ENCODE data around the gene HCN2.

Gene HCN2

DNA sequence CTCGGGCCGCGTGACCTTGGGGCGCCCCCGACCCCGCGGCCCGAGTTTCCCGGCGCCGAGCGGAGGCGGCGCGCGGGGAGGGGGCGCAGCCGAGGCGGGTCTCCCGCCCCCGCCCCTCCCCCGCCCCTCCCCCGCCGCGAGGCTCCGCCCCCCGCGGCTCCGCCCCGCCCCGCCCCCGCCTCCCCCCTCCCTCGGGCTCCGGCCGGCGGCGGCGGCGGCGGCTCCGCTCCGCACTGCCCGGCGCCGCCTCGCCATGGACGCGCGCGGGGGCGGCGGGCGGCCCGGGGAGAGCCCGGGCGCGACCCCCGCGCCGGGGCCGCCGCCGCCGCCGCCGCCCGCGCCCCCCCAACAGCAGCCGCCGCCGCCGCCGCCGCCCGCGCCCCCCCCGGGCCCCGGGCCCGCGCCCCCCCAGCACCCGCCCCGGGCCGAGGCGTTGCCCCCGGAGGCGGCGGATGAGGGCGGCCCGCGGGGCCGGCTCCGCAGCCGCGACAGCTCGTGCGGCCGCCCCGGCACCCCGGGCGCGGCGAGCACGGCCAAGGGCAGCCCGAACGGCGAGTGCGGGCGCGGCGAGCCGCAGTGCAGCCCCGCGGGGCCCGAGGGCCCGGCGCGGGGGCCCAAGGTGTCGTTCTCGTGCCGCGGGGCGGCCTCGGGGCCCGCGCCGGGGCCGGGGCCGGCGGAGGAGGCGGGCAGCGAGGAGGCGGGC lies at the start of gene HCN2:
TSS of gene HCN2 (plus strand) at position 189 of the 703 bp plus-strand sequence. CDS start at position 254, 65 bp downstream.
- DNase-seq (ENCODE audit: low read depth in 2 of 2): no peak

- no peak for DNase-seq (ENCODE audit: low read depth in 2 of 2)
Observed at GRCh38 chr19:540867-541637, 48.6 kb upstream of the HCN2 start.

GRCh38 chr19:541699-542098 lies 48.0 kb upstream of the HCN2 start:
- DNase-seq (ENCODE audit: low read depth in 2 of 2): no peak

DNA sequence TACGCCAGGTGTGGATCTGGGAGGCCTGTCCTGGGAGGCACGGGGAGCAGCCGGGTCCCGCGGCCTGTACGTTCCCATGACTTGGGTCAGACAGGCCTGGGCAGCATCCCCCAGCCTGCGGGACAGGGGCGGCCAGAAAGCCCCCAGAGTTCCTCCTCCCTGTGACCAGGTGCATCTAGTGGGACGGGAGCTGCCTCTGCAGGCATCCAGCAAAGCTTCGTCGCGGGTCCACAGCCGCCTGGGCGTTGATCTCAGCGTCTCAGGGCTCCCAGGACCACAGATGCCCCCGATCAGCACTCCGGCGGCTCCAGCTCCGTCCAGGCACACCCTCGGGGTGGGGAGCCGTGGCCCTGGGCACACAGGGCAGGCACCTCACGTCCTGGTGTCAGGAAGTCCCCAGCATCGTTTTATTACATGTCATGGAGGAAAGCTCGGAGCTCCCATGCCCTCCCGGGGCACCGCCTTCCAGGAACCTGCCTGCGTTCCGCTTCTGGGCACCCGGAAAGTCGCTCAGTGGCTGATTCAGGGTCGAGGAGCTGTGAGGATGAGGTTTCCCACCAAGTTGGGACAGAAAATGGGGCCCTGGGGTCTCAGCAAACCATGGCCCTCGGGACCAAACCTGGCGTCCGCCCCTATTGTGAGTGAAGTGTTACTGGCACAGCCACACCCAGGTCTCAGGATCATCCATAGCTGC lies 47.4 kb upstream of the HCN2 start:
- DNase-seq (ENCODE audit: low read depth in 2 of 2): no peak

DNA sequence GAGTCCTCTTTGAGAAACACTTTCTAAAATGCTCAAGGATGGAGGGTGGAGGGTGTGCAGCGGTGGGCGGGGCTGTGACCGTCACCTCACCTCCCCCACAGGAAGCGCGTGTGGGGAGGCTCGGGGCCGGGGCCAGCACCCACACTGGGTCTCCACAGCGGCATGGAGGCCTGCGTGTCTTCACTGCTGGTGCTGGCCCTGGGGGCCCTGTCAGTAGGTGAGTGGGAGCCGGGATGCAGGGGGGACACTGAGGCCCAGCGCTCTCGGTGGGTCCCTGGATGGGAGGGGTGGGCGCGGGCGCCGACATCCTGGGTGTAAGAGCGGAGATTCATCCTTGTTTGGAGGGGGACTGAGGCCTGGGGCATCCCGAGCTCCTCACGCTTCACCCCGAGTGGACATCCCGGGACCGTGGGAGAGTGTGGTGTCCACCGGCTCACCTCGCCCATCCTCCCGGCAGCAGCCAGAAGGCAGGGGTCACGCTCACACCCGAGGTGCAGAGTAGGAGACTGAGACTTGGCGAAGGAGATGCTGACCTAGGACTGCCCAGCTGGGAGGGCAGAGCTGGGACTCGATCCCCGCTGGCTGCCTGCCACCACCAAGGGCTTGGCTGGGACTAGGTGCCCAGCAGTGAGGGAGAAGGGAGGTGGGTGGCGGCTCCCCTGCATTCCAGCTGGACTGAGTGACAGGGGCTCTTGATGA lies 45.6 kb upstream of the HCN2 start, which contains the start of gene GZMM:
TSS of gene GZMM (plus strand) at position 144 of the 699 bp plus-strand sequence. CDS start at position 163, 19 bp downstream.
- peak; percentile 63 to 68 for DNase-seq (ENCODE audit: low read depth in 2 of 2)

GRCh38 chr19:547117-547516 lies 42.6 kb upstream of the HCN2 start:
- DNase-seq (ENCODE audit: low read depth in 2 of 2): no peak

DNA sequence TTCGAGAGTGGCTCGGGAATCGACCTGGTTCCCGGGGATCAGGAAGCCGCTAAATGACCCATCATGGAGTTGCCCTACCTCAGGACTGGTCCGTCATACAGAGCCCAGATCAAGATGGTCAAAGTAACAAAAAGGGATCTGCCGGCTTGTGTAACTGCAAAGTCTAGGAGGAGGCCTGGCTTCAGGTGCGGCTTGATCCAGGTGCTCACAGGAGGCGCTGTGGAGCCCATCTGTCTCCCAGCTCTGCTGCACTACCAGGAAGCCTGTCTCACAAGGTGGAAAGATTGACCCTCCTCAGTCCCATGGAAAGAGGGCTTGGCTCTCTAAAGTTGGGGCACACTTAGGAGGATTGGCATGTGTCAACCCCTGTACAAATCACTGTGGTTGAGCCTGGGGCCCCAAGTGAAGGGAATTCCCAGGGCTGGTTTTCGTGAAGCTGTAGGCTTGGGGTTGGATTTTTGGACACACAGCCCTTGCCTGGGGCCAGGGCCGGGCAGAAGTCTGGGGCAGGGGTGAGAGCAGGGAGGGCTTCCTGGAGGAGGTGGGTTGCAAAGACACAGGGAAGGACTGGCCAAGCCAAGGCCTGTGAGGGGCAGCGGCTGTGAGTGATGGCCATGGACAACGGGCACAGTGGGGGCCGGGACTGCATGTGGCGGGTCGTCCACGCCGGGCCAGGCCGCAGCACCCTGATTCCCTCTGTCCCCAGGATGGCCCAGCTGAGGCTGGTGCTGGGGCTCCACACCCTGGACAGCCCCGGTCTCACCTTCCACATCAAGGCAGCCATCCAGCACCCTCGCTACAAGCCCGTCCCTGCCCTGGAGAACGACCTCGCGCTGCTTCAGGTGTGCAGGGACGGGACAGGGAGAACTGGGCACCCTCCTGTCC lies 41.6 kb upstream of the HCN2 start:
- no peak for DNase-seq (ENCODE audit: low read depth in 2 of 2)

DNA sequence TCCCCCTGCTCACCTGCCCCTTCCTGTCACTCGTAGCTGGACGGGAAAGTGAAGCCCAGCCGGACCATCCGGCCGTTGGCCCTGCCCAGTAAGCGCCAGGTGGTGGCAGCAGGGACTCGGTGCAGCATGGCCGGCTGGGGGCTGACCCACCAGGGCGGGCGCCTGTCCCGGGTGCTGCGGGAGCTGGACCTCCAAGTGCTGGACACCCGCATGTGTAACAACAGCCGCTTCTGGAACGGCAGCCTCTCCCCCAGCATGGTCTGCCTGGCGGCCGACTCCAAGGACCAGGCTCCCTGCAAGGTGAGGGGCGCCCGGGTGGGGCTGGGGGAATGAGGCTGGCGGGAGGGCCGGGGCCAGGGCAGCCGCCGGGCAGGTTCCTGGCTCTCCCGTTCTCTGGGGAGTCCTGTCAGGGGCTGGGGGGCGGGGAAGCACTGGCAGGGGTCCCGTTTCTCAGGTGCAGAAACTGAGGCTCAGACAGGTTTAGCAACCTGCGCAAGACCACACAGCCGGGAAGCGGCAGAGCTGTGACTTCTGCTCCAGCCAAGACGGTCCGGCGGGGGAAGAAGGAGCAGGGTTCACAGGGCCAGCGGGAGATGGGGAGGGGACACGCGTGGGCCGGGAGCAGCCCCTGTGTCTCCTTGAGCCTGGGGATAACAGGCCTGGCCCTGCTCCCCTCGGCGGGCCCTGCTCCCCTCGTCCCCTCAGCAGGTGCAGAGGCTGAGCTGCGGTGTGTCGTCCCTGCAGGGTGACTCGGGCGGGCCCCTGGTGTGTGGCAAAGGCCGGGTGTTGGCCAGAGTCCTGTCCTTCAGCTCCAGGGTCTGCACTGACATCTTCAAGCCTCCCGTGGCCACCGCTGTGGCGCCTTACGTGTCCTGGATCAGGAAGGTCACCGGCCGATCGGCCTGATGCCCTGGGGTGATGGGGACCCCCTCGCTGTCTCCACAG lies 40.5 kb upstream of the HCN2 start:
- DNase-seq (ENCODE audit: low read depth in 2 of 2): no peak

GRCh38 chr19:554817-555216 lies 34.9 kb upstream of the HCN2 start:
- DNase-seq (ENCODE audit: low read depth in 2 of 2): no peak

GRCh38 chr19:555474-555808 lies 34.2 kb upstream of the HCN2 start:
- DNase-seq (ENCODE audit: low read depth in 2 of 2): no peak

DNA sequence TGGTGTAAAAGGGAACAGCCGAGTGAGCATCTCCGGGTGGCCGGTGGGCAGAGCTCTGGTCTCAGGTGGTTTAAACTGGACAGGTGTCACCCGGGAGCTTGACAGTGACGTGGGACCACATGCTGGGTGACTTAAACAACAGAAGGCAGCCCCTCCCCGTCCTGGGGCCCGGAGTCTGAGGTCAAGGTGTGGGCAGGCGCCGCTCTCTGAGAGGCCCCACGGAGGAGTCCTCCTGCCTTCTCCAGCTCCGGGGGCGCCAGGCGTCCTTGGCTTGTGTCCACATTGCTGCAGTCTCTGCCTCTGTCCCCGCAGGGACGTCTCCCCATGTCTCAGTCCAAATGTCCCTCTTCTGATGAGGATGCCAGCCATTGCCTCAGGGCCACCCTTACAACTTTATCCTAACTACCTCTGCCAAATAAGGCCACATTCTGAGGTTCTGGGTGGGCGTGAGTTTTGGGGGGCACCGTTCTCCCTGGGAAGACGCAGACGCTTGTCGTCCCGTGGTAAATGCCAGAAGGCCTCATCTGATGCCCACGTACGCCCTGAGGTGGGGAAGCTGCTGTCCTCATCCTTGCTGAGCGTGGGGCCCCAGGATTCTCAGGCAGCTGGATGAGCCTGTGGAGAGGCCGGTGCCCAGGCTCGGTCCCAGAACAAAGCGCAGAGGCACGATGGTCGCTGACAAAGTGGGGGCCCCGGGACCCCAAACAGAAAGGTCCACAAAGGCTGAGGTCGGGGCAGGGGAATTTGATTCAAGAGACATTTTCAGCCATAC lies 32.9 kb upstream of the HCN2 start:
- no peak for DNase-seq (ENCODE audit: low read depth in 2 of 2)

DNA sequence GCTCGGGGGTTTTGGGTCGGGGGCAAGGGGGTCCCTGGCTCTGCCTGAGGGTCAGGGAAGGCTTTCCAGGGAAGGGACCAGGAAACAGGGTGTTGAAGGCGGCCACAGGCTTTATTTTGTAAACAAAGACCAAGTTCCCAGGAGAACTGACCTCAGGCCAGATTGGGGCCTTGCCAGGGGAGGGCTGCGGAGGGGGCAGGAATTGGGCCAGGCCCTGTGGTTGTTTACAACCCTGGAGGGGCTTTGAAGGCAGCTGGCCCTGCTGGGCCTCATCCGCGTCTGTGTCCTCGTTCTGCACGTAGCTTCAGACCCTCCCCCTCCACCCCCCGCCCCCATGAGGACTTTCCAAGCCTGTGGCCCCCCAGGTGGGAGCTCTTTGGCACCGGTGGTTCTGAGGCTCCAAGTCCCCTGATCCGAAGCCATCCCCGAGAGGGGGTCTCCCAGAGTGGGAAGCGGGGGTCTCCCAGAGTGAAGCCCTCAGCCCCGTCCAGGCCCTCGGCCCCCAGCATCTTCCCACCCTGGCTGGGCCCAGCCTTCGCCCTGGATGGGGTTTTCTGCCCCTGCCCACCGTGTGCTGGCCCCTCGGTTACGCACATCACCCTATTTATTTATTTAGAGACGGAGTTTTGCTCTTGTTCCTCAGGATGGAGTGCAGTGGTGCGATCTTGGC lies 30.8 kb upstream of the HCN2 start:
- DNase-seq (ENCODE audit: low read depth in 2 of 2): no peak

- DNase-seq (ENCODE audit: low read depth in 2 of 2): no peak
Observed at GRCh38 chr19:560121-560520, 29.6 kb upstream of the HCN2 start.

- no peak for DNase-seq (ENCODE audit: low read depth in 2 of 2)
Observed at GRCh38 chr19:566403-566802, 23.3 kb upstream of the HCN2 start.

- no peak for DNase-seq (ENCODE audit: low read depth in 2 of 2)
Observed at GRCh38 chr19:566844-567243, 22.8 kb upstream of the HCN2 start.

- no peak for DNase-seq (ENCODE audit: low read depth in 2 of 2)
Observed at GRCh38 chr19:567296-567900, 22.3 kb upstream of the HCN2 start.

DNA sequence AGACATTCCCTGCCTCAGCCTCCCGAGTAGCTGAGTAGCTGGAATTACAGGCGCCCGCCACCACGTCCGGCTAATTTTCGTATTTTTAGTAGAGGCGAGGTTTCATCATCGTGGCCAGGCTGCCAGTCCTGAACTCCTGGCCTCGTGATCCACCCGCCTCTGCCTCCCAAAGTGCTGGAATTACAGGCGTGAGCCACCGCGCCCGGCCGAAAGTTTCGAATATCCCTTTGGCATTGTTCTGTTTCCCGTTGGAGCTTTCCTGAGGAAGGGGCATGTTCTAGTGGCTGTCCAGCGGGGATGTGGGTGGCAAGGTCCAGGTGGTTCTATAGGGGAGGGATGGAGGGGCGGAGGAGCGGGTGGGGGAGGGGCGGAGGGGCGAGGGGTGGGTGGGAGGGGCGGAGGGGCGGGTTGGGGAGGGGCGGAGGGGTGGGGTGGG lies 19.4 kb upstream of the HCN2 start:
- no peak for DNase-seq (ENCODE audit: low read depth in 2 of 2)

DNA sequence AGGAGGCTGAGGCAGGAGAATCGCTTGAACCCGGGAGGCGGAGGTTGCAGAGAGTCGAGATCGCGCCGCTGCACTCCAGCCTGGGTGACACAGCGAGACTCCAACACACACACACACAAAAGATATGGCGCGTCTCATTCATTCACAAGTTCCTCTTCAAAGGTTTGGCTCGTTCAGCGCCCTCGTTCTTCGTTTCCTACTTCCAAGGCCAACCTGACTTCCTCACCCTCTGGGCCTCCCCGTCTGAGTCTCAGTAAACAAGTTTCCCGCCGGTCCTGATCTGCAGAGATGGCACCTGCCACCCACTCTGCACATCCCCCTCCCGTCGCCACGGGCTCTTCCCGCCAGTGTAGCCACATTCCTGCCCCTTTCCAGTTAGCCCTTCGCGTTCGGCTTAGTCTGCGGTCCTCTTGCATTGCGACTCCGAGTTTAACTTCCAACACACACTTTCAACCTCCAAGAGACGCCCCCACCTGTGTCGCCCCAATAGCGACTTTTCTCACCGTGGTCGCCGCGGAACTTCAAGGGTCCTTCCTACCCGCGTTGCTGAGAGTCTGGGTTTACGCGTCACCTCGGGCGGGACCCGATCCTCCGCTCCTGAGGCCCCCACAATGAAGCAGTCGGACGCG lies 18.6 kb upstream of the HCN2 start:
- DNase-seq (ENCODE audit: low read depth in 2 of 2): peak in 1 of 2 donors; percentile 31
